GM20431 (cell line): ENCODE results near the gene GABRR2.
"Not testable (repeated sequence)": the region's sequence is repeated elsewhere in the genome, so short reads cannot be mapped to it uniquely, and the experiment has no call there.

Experiments
- in situ Hi-C: fragments of 300-500 bp; cut with MseI, MboI; formaldehyde crosslinking; loops from one replicate; pipeline ENCODE4 v1.15.0; 2020; ENCODE audit warnings: low sequenced_read_pairs; ENCODE audit not compliant: unreplicated experiment

GABRR2 gene

GRCh38 chr6:89295981-89296380 lies 19.1 kb downstream of the GABRR2 start:
- in situ Hi-C loops = no loop called here

- in situ Hi-C loops = not testable (repeated sequence)
These were observed 20.0 kb downstream of the GABRR2 start for GRCh38 chr6:89295116-89295515.

DNA sequence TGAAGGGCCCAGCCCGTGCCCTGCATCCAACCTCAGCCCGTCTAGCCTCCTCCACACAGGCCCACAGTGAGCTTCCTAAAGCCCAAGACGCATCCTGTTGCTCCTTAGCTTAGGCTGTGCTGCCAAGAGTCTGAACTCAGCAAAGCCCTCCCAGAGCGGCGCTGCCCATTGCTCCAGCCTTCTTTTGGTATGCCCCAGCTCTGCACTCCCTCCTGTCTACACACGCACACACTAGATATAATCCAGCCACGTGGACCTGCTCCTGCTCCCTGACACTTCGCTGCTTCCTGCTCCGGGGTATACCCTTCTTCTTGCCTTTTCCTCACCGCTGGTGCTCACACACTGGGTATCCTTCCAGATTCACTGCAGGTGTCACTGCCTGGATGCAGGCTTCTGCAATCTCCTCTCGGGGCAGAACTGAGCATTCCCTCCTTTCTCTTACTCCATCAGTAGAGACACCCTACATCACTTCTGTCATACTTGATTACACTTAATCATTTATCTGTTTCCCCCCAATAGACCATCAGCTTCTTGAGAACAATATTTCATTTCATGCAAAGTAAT lies 23.8 kb downstream of the GABRR2 start:
- in situ Hi-C loops = no loop called here

- in situ Hi-C loops = no loop called here
These were observed 24.5 kb downstream of the GABRR2 start for GRCh38 chr6:89290401-89291155.

GRCh38 chr6:89289710-89290109 lies 25.4 kb downstream of the GABRR2 start:
- in situ Hi-C loops = no loop called here

DNA sequence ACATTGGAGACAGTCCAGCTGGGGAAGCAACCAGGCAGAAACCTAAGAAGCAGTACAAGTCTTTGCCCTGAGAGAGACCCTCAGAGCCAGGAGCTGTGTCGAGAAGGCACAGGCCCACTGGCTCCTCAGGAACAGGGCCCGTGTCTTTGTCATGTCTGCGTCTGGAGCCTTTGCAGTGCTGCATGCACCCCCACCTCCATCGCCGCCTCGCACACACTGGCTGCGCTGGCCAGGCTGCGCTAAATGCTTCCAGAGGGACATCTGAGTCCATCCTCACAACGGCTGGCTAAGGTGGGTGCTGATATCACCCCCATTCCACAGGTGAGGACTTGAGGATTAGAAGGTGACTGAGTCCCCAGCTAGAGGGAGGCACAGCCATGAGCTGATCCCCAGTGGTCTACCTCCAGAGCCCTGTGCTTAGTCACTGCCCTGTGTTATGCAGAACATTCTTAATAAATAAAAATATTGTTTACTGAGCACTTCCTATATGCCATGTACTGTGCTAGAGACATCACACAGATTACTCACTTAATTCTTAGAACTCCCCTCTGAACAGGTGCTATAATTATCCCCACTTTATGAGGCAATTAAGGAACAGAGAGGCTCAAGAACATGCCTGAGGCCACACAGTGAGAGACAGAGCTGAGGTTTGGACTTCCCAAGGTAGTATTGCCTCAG lies 27.6 kb downstream of the GABRR2 start:
- in situ Hi-C loops = no loop called here

GRCh38 chr6:89286516-89286915 lies 28.6 kb downstream of the GABRR2 start:
- in situ Hi-C loops = no loop called here

DNA sequence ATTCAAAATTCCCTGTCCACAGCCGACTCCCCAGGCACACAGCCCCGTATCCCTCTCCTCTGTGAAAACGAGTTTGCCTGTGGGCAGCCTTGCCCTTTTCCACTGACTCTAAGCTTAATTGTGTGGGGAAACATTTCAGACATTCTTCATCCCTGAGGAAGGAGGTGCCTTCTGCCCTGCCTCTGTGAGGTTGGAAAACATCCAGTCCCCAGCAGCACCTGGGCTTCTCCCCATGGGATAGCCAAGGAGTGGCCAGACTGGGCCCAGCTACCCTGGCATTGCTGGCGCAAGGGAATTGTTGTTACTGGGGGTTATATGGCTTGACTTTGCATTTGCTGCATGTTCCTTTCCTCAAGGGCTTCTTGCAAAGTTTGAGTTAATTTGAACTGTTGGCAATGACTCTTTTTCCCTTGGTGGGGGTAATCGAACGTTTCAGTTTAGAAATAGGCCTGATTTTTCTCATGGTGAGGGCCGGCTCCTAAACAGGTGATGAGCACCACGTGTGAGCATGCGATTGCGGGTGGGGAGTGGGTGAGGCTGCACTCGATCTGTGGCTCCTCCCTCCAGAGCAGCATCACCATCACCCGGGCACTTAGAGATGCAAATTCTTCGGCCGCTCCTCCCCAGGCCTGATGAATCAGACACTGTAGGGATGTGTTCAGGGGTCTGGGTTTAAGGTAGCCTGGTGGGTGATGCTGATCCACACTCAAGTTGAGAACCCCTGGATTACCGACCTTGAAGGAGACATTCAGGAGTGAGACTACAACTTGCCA lies 29.9 kb downstream of the GABRR2 start:
- in situ Hi-C loops = no loop called here

- in situ Hi-C loops = no loop called here
These were observed 31.0 kb downstream of the GABRR2 start for GRCh38 chr6:89284081-89284480.

DNA sequence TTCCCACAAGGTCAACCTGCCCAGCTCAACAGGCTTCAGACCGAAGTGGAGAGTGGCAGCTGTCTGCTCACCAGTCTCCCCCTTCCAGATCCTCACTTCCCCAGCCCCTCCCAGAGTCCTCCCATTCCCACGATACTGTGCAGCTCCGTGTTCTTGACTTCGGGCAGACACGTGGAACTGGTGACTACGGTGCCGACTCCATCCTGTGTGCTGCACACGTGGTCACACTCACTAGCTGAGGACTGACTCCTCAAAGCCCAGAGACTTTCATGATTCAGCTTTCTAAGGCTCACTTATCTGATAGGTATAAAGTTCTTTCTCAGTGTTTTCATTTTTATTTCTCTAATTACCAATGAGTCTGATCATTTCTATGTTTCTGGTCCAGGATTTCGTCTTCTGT lies 32.4 kb downstream of the GABRR2 start:
- in situ Hi-C loops = no loop called here

- in situ Hi-C loops = no loop called here
These were observed 33.3 kb downstream of the GABRR2 start for GRCh38 chr6:89281779-89282246.

DNA sequence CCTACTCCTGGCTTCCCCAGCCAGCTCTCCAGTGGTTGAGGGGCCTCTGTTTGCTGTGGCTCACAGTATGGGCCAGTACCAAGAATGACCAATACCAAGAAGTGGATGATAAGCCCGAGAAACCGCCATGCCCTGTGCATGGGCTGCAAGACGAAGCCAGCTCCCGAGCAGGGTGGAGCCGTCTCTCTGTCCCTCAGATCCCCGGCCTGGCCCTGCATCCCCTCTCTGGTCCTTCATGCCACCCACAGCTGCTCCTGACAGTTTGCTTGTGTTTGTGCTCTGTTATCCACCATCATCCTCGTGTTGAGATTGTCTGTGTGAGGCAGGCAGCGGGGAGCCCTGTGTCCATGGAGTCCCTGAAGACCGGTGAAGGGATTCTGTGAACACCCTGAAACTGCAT lies 36.1 kb downstream of the GABRR2 start:
- in situ Hi-C loops = no loop called here

- in situ Hi-C loops = no loop called here
These were observed 39.2 kb downstream of the GABRR2 start for GRCh38 chr6:89275900-89276299.

- in situ Hi-C loops = no loop called here
These were observed 41.3 kb downstream of the GABRR2 start for GRCh38 chr6:89273816-89274215.

GRCh38 chr6:89272596-89272995 lies 42.5 kb downstream of the GABRR2 start:
- in situ Hi-C loops = no loop called here

DNA sequence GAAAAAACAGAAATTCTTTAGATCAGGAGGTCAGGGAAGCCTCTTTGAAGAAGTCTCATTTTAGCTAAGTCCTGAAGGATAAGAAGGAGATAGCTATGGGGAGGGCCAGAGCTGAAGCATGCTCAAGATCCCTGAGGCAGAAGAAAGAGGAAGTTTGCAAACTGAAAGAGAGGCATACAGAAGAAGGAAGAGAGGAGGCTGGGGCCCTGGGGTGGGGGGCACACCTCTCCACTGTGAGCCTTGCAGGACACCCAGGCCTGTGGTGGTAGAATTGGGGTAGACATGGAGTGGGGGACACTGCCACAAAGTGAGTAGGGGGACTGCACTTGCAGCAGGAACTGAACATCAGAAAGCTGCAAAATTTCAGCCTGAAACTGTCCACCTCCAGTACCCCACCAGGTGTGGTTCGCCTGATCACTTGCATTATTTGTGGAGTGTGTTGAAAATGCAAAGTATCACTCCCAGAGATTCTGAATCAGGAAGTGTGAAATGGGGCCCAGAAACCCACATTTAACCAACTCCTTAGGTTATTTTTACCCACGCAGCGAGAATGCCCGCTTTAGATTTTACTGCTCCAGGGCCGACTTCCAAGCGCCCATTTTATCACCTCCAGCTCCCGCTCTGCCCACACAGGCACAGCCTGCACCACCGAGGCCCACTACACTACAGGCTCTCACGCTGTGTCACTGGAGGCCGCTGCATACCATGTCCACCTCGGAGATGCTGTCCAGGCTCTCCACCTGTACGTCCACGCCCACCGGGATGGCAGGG lies 44.0 kb downstream of the GABRR2 start:
- in situ Hi-C loops = no loop called here

DNA sequence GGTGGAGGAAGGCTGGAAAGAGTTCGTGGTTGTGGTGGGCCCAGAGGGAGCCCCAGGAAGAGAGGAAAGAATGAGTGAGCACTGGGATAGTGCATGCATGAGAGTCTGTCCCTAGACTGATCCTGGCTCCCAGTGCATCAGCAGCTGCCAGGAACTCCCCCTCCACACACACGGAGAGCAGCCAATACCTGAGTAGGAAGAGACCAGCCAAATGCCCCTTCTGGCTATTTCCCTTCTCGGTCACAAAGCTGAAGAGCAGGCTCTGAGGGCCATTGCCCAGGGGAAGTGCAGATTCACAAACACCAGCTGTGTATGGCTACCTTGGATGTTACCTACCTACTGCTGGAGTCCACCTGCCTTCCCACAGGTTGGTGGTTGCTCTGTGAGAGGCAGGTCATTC lies 45.1 kb downstream of the GABRR2 start:
- in situ Hi-C loops = no loop called here

DNA sequence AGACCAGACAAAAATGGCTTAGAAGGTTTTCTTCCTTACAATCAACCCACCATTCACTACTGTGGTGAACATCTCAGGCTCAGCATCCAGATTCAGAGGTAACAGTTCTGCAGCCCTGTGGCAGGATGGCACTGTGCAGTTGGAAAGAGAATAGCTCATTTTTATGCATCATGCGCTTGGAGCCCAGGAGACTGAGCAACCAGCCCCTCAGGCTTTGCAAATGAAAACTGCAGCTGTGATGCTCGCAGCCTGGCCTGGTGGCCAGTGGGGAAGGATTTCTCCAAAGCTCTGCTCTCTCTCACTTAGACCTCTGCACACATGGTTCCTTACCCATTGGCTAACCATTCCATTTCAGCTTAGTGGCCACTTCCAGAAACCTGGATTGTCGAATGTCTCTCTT lies 45.8 kb downstream of the GABRR2 start:
- in situ Hi-C loops = no loop called here

DNA sequence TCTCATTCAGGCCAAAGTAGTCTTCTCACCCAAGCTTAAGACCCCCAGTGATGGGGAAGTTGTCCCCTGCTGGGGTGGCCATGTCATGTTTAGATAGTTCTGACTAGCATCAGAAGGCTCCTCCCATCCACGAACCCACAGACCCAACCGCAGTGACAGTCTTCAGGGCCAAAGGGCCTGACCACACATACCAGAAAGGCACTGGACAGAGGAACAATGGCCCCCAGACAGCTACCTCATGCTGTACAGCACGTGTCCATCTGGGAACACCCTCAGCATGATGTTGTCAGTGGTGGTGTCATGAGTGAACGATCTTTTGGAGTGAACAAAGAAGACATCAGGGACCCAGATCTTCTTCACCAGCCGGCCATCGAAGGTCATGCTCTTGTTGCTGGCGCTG lies 46.3 kb downstream of the GABRR2 start:
- in situ Hi-C loops = no loop called here

- in situ Hi-C loops = no loop called here
These were observed 47.2 kb downstream of the GABRR2 start for GRCh38 chr6:89267918-89268317.
